Upper lobe of left lung (tissue), 4 donors: ENCODE measurements around the gene ERRFI1.

Experiments
- CTCF ChIP-seq, 6 experiments: fragments of 450-650 bp in 4 of 6; fragments of 200-600 bp in 2 of 6; sonication (generic) in 2 of 6; IDR thresholded peaks; one replicate each; pipeline ENCODE4 v1.5.1; 2016 to 2019; ENCODE audit warnings: antibody characterized with exemption in 6 of 6
- EP300 ChIP-seq, 4 donors: sonication (generic); formaldehyde crosslinking; IDR thresholded peaks; one replicate each; pipeline ENCODE4 v1.5.1; 2017; ENCODE audit warnings: antibody characterized with exemption in 4 of 4, control low read depth in 2 of 4
- POLR2AphosphoS5 ChIP-seq, 2 donors: sonication (generic); formaldehyde crosslinking; IDR thresholded peaks; one replicate each; pipeline ENCODE4 v1.5.1; 2017; ENCODE audit warnings: antibody characterized with exemption in 2 of 2

GRCh38 chr1:8065369-8065768 lies 39.3 kb upstream of the ERRFI1 start:
- no peak for TF ChIP-seq CTCF (IDR thresholded peaks at IDR 0.05)
- no peak for TF ChIP-seq EP300 (IDR thresholded peaks at IDR 0.05)
- TF ChIP-seq POLR2AphosphoS5 (IDR thresholded peaks at IDR 0.05) = no peak
